Activated T-helper 9 cell treated with anti-CD3 and anti-CD28 coated beads, Interleukin-2, amount 50 U/mL, for 16 hours (primary cell): ENCODE data around the gene AHNAK2.
"Not testable (repeated sequence)": the region's sequence is repeated elsewhere in the genome, so short reads cannot be mapped to it uniquely, and the experiment has no call there.

Experiments
- DNase-seq: peaks from one replicate; pipeline ENCODE4 v3.0.0-alpha.2; 2020; ENCODE audit warnings: low read depth

The AHNAK2 gene

GRCh38 chr14:104927432-104927816 lies 50.8 kb downstream of the AHNAK2 start:
- no peak for DNase-seq

- DNase-seq, result no peak
Observed at GRCh38 chr14:104926619-104927431, 51.3 kb downstream of the AHNAK2 start.

- DNase-seq, result no peak
Observed at GRCh38 chr14:104925855-104926609, 52.1 kb downstream of the AHNAK2 start.

- no peak for DNase-seq
Observed at GRCh38 chr14:104925214-104925854, 52.8 kb downstream of the AHNAK2 start.

GRCh38 chr14:104924421-104925213 lies 53.6 kb downstream of the AHNAK2 start, which contains the start of gene PLD4:
Gene PLD4, plus strand, starts transcription at chr14:104924879. Its CDS starts 2,262 bp downstream, at chr14:104927141.
- DNase-seq, result no peak

GRCh38 chr14:104923640-104924420 lies 54.3 kb downstream of the AHNAK2 start:
- DNase-seq, result no peak

GRCh38 chr14:104919993-104920315 lies 58.2 kb downstream of the AHNAK2 start:
- no peak for DNase-seq

GRCh38 chr14:104919152-104919992 lies 58.8 kb downstream of the AHNAK2 start:
- not testable (repeated sequence) for DNase-seq

GRCh38 chr14:104917993-104918392 lies 60.2 kb downstream of the AHNAK2 start:
- no peak for DNase-seq

GRCh38 chr14:104917116-104917515 lies 61.1 kb downstream of the AHNAK2 start:
- no peak for DNase-seq

- no peak for DNase-seq
Observed at GRCh38 chr14:104913435-104913834, 64.7 kb downstream of the AHNAK2 start.

- DNase-seq, result no peak
Observed at GRCh38 chr14:104912053-104912452, 66.1 kb downstream of the AHNAK2 start.

- no peak for DNase-seq
Observed at GRCh38 chr14:104908303-104908702, 69.9 kb downstream of the AHNAK2 start.

- DNase-seq, result not testable (repeated sequence)
Observed at GRCh38 chr14:104905579-104905933, 72.6 kb downstream of the AHNAK2 start.

GRCh38 chr14:104904650-104905578 lies 73.3 kb downstream of the AHNAK2 start:
- DNase-seq, result not testable (repeated sequence)

GRCh38 chr14:104903990-104904389 lies 74.2 kb downstream of the AHNAK2 start:
- DNase-seq, result no peak

GRCh38 chr14:104900639-104901512 lies 77.3 kb downstream of the AHNAK2 start:
- DNase-seq, result no peak

- no peak for DNase-seq
Observed at GRCh38 chr14:104899781-104900180, 78.4 kb downstream of the AHNAK2 start.
